HepG2 (cell line): ENCODE results near the gene RIMBP2. TPM values are rescaled to one million over a fixed set of nuclear protein-coding genes. Genes with fewer than 3 reads are reported as not detected.

ENCODE experiments used
- ATAC-seq: fragments of 200-7000 bp; cut with Tn5 transposase; 3 replicates; pipeline ENCODE4 v1.9.1; 2020; ENCODE audit warnings: mild to moderate bottlenecking, moderate library complexity
- BruUV-seq: library from RNA; stranded (reverse); fragments of 400-500 nt; replicated peaks from 2 replicates; lab custom pipeline; 2021; lab: Mats Ljungman, UMichigan
- CTCF ChIA-PET: fragments of 300-600 bp; formaldehyde crosslinking; extraction: SDS; loops from one replicate; lab custom pipeline; 2021; ENCODE audit warnings: low total read pairs, inconsistent platforms, low intra/inter-chr PET ratio; lab: Yijun Ruan, JAX
- POLR2A ChIA-PET: fragments of 350-600 bp; sonication (Branson Sonifier 250); formaldehyde crosslinking; loops from one replicate; lab custom pipeline; 2020; ENCODE audit warnings: antibody characterized with exemption, inconsistent platforms; lab: Yijun Ruan, JAX
- DNase-seq: peaks from one replicate; pipeline ENCODE4 v3.0.0-alpha.2; 2015; ENCODE audit warnings: low spot score
- FAIRE-seq: peaks from 3 replicates; lab custom pipeline; 2011; peaks lifted over from hg19 to GRCh38; lab: Jason Lieb, UNC
- H2AFZ ChIP-seq: one replicate; pipeline ENCODE4 v1.6.1; 2011; ENCODE audit warnings: low read length, inconsistent platforms
- H3K27ac ChIP-seq: fragments of 300-600 bp; 3 replicates; pipeline ENCODE4 v1.8.0; 2011; ENCODE audit warnings: mixed run types, mild to moderate bottlenecking, mixed read lengths, low read length, inconsistent platforms; ENCODE audit not compliant: insufficient read depth; ENCODE audit errors: extremely low read length
- H3K27me3 ChIP-seq, 2 experiments: fragments of 200-600 bp in 1 of 2; 2 replicates in 1 of 2; 3 replicates in 1 of 2; pipeline versions ENCODE4 v1.6.0 to v1.8.0; 2011; ENCODE audit warnings: low read length in 2 of 2, mild to moderate bottlenecking in 2 of 2, moderate library complexity in 2 of 2, inconsistent platforms in 1 of 2; ENCODE audit not compliant: insufficient read depth in 2 of 2, control insufficient read depth in 1 of 2
- H3K36me3 ChIP-seq, 2 experiments: fragments of 200-600 bp in 1 of 2; replicated peaks in 1 of 2; 2 replicates in 1 of 2; 3 replicates in 1 of 2; pipeline versions ENCODE4 v1.5.1 to v1.8.0; 2011; ENCODE audit warnings: low read length in 2 of 2, inconsistent platforms in 1 of 2; ENCODE audit not compliant: insufficient read depth in 2 of 2, control insufficient read depth in 1 of 2
- H3K4me1 ChIP-seq: 2 replicates; pipeline ENCODE4 v1.5.1; 2012; ENCODE audit warnings: low read length, inconsistent platforms; ENCODE audit not compliant: insufficient read depth
- H3K4me2 ChIP-seq: 2 replicates; pipeline ENCODE4 v1.6.0; 2011; ENCODE audit warnings: low read depth, low read length, inconsistent platforms
- H3K4me3 ChIP-seq, 3 experiments: fragments of 200-600 bp in 1 of 3; sonication (generic), shearing (Covaris generic) in 1 of 3; replicated peaks in 1 of 3; 2 replicates each; pipeline ENCODE4 v1.5.1; 2011 to 2016; ENCODE audit warnings: low read length in 3 of 3, inconsistent platforms in 2 of 3, low read depth in 2 of 3, mild to moderate bottlenecking in 2 of 3, control low read depth in 1 of 3, mixed read lengths in 1 of 3; ENCODE audit not compliant: insufficient read depth in 1 of 3
- H3K79me2 ChIP-seq: one replicate; pipeline ENCODE4 v1.6.1; 2011; ENCODE audit warnings: low read length, inconsistent platforms; ENCODE audit not compliant: insufficient read depth
- H3K9ac ChIP-seq: 2 replicates; pipeline ENCODE4 v1.6.0; 2011; ENCODE audit warnings: mild to moderate bottlenecking, low read depth, low read length, inconsistent platforms; ENCODE audit not compliant: insufficient read depth
- H3K9me3 ChIP-seq: 2 replicates; pipeline ENCODE4 v1.5.1; 2012; ENCODE audit warnings: mild to moderate bottlenecking, low read length
- H4K20me1 ChIP-seq: 2 replicates; pipeline ENCODE4 v1.6.0; 2011; ENCODE audit warnings: inconsistent platforms, mild to moderate bottlenecking, low read length, moderate library complexity; ENCODE audit not compliant: insufficient read depth
- FOXA1 ChIP-seq, 2 experiments: fragments of 450-650 bp in 1 of 2; sonication (generic) in 1 of 2; formaldehyde crosslinking in 1 of 2; IDR thresholded peaks; 2 replicates each; pipeline versions ENCODE4 v1.4.0 to v1.6.1; 2016 to 2020; ENCODE audit warnings: missing genetic modification reagents in 1 of 2
- HINFP ChIP-seq: sonication (generic); formaldehyde crosslinking; IDR thresholded peaks from 2 replicates; pipeline ENCODE4 v1.4.0; 2020; ENCODE audit warnings: low read depth, mild to moderate bottlenecking, missing genetic modification reagents
- KDM1A ChIP-seq: IDR thresholded peaks from 2 replicates; pipeline ENCODE4 v1.6.1; 2016; ENCODE audit warnings: missing compliant biosample characterization
- REST ChIP-seq, 2 experiments: IDR thresholded peaks; 2 replicates each; pipeline ENCODE4 v1.6.1; 2011 to 2012; ENCODE audit warnings: low read length in 2 of 2, borderline replicate concordance in 1 of 2, low read depth in 1 of 2, mild to moderate bottlenecking in 1 of 2, moderate library complexity in 1 of 2
- ZNF550 ChIP-seq: sonication (generic); formaldehyde crosslinking; IDR thresholded peaks from 2 replicates; pipeline ENCODE4 v1.4.0; 2020; ENCODE audit warnings: mild to moderate bottlenecking, missing genetic modification reagents, borderline replicate concordance
- ZNF672 ChIP-seq: sonication (generic); formaldehyde crosslinking; IDR thresholded peaks from 2 replicates; pipeline ENCODE4 v1.8.1; 2022; ENCODE audit warnings: missing genetic modification reagents
- WGBS: methylation state at CpG from one replicate; pipeline ENCODE4 v1.1.6; 2017; ENCODE audit warnings: low lambda C conversion rate; 5-methylcytosine and 5-hydroxymethylcytosine counted together
- in situ Hi-C: cut with HindIII; loops from 2 replicates; pipeline ENCODE4 v1.10.0; 2017; ENCODE audit warnings: low pct_unique_long_range_greater_than_20kb; ENCODE audit not compliant: extremely low pct_ligation_motif_present
- intact Hi-C: fragments of 100-400 bp; cut with micrococcal nuclease; formaldehyde crosslinking; loops from one replicate; pipeline ENCODE4 v1.10.0; 2022; ENCODE audit not compliant: unreplicated experiment
- polyA plus RNA-seq, 8 experiments: library from polyadenylated mRNA; depleted of rRNA in 3 of 8; stranded (reverse) in 7 of 8; unstranded in 1 of 8; fragments of >200 nt; fragmentation: Illumina TruSeq in 4 of 8; extraction: Trizol in 4 of 8; gene quantifications; 2 replicates each; pipeline versions ENCODE4 v1.2.1 to v1.2.3, GENCODE V29; 2011 to 2016; ENCODE audit warnings: low read depth in 4 of 8, missing spikeins in 1 of 8, mixed read lengths in 1 of 8; ENCODE audit not compliant: insufficient read depth in 1 of 8
- total RNA-seq, 5 experiments: library from RNA; depleted of rRNA; stranded (reverse); fragments of >200 nt; fragmentation: Illumina TruSeq; extraction: Trizol; gene quantifications; 2 replicates each; pipeline ENCODE4 v1.2.3, GENCODE V29; 2016; ENCODE audit warnings: low read depth in 1 of 5
- TF ChIP-seq, protein P1 (sequence below): sonication (generic); formaldehyde crosslinking; IDR thresholded peaks from 2 replicates; pipeline ENCODE4 v1.5.1; 2020; ENCODE audit warnings: mild to moderate bottlenecking, missing genetic modification reagents, moderate library complexity
- TF ChIP-seq, protein P2 (sequence below): IDR thresholded peaks from 2 replicates; pipeline ENCODE4 v1.6.1; 2012; ENCODE audit warnings: low read depth, low read length, improper control_type of control experiment

The RIMBP2 gene
- total and polyA plus RNA-seq, 2 of the 13 experiments (the other 11 are each of a cell fraction or from before 2014, with no cell fraction given) = 0.03 TPM; not detected in 1

DNA sequence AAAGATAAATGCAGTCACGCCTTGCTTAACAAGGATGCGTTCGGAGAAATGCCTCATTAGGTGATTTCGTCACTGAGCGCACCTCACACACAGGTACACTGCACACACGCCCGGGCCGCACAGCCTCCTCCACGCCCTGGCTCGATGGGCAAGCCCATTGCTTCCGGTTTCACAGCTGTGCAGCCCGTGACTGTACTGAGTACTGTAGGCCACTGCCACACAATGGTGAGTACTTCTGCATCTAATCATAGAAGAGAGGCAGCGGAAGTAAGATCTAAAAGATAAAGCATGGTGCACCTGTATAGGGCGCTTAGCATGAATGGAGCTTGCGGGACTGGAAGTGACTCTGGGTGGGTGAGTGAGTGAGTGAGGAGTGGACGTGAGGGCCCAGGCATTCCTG, 4.3 kb downstream of the RIMBP2 start:
- TF ChIP-seq ZNF550 = no peak
- ChIA-PET POLR2A (no interaction called here), CTCF (no interaction called here)
- Histone ChIP-seq H3K4me1 (no peaks in the 10 kb centered on the region), H3K4me2 (no peak overlapping the region), H3K79me2 (no peaks in the 10 kb centered on the region), H3K4me3 (no peak overlapping the region), H3K36me3 (no peaks in the 10 kb centered on the region), H3K27ac (no peak overlapping the region), H3K27me3 (peaks cover 4 to 78% of the 10 kb centered on the region in 2 experiments), H3K9me3 (no peaks in the 10 kb centered on the region), H4K20me1 (no peaks in the 10 kb centered on the region), H3K9ac (no peak overlapping the region), H2AFZ (no peak overlapping the region)
- intact Hi-C loops (no loop called here), in situ Hi-C loops (no loop called here)
- BruUV-seq = no TSS peak
- no peak for ATAC-seq
- 39% methylated on average over 16 of the region's 16 CpGs for WGBS
- no peak for FAIRE-seq
- DNase-seq = no peak

DNA sequence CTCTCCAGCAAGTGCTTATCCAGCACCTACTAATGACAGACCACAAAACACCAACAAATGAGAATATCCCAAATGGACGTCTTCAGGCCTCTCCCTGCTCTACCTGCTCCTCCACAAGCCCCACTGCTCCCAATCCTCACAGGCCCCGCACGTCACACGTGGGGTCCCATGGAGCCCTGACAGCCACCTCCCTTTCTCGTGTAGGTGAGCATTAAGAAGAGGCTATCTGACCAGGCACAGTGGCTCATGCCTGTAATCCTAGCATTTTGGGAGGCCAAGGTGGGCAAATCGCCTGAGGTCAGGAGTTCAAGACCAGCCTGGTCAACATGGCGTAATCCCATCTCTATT, 5.4 kb downstream of the RIMBP2 start:
- peaks cover 3 to 79% of the 10 kb centered on the region in 2 experiments for H3K27me3 ChIP-seq
- in situ Hi-C loops = no loop called here

More for the DNA sequence above, 5.4 kb downstream of the RIMBP2 start:
- H4K20me1 ChIP-seq = no peaks in the 10 kb centered on the region
- TF ChIP-seq HINFP (CRISPR knock-in tag) (no peak), REST (IDR thresholded peaks at IDR 0.05; ENCODE audit: borderline replicate concordance in 1 of 2, low read depth in 1 of 2, low read length in 2 of 2) (no peak), KDM1A (no peak), FOXA1 (IDR thresholded peaks at IDR 0.05) (no peak), FOXA1 (CRISPR knock-in tag; IDR thresholded peaks at IDR 0.05) (no peak), ZNF672 (CRISPR knock-in tag) (no peak)
- TF ChIP-seq, protein P1, sequence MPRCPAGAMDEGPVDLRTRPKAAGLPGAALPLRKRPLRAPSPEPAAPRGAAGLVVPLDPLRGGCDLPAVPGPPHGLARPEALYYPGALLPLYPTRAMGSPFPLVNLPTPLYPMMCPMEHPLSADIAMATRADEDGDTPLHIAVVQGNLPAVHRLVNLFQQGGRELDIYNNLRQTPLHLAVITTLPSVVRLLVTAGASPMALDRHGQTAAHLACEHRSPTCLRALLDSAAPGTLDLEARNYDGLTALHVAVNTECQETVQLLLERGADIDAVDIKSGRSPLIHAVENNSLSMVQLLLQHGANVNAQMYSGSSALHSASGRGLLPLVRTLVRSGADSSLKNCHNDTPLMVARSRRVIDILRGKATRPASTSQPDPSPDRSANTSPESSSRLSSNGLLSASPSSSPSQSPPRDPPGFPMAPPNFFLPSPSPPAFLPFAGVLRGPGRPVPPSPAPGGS (CRISPR knock-in tag) = no peak
- TF ChIP-seq, protein P2, sequence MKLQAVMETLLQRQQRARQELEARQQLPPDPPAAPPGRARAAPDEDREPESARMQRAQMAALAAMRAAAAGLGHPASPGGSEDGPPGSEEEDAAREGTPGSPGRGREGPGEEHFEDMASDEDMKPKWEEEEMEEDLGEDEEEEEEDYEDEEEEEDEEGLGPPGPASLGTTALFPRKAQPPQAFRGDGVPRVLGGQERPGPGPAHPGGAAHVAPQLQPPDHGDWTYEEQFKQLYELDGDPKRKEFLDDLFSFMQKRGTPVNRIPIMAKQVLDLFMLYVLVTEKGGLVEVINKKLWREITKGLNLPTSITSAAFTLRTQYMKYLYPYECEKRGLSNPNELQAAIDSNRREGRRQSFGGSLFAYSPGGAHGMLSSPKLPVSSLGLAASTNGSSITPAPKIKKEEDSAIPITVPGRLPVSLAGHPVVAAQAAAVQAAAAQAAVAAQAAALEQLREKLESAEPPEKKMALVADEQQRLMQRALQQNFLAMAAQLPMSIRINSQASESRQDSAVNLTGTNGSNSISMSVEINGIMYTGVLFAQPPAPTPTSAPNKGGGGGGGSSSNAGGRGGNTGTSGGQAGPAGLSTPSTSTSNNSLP = no peak
- ChIA-PET POLR2A (no interaction called here), CTCF (no interaction called here)
- no peak overlapping the region for H3K4me3 ChIP-seq
- H3K4me1 ChIP-seq = no peaks in the 10 kb centered on the region
- WGBS = 0% methylated on average over 5 of the region's 7 CpGs
- H3K27ac ChIP-seq = no peak overlapping the region
- ATAC-seq = no peak
- no peaks in the 10 kb centered on the region for H3K79me2 ChIP-seq
- no peak overlapping the region for H2AFZ ChIP-seq
- no peaks in the 10 kb centered on the region for H3K9me3 ChIP-seq
- no peak for DNase-seq
- no TSS peak for BruUV-seq
- no peak for FAIRE-seq
- no peak overlapping the region for H3K4me2 ChIP-seq
- H3K9ac ChIP-seq = no peak overlapping the region
- H3K36me3 ChIP-seq = no peaks in the 10 kb centered on the region
- intact Hi-C loops = no loop called here
